HS-27A (cell line): Measurements from ENCODE around the gene DOCK9.

Source experiments
- DNase-seq: peaks from one replicate; pipeline ENCODE4 v3.0.0-alpha.2; 2012; ENCODE audit warnings: low read depth, missing footprints

The DOCK9 gene

GRCh38 chr13:98976941-98977340 is 923 bp downstream of the DOCK9 start:
- no peak for DNase-seq

GRCh38 chr13:98976338-98976737 is 1.5 kb downstream of the DOCK9 start:
- no peak for DNase-seq

GRCh38 chr13:98975822-98976261 is 2.0 kb downstream of the DOCK9 start:
- DNase-seq: no peak

- no peak for DNase-seq
Measured at GRCh38 chr13:98974053-98974452, 3.8 kb downstream of the DOCK9 start.

- DNase-seq: peak; percentile 64
Measured at GRCh38 chr13:98972627-98973026, 5.2 kb downstream of the DOCK9 start.

GRCh38 chr13:98972059-98972458 is 5.8 kb downstream of the DOCK9 start:
- no peak for DNase-seq

- no peak for DNase-seq
Measured at GRCh38 chr13:98970330-98970729, 7.5 kb downstream of the DOCK9 start.

- DNase-seq: no peak
Measured at GRCh38 chr13:98967491-98967890, 10.4 kb downstream of the DOCK9 start.

- no peak for DNase-seq
Measured at GRCh38 chr13:98966019-98966418, 11.8 kb downstream of the DOCK9 start.

- DNase-seq: no peak
Measured at GRCh38 chr13:98965325-98965724, 12.5 kb downstream of the DOCK9 start.

- no peak for DNase-seq
Measured at GRCh38 chr13:98963917-98964316, 13.9 kb downstream of the DOCK9 start.

- DNase-seq: no peak
Measured at GRCh38 chr13:98962901-98963590, 14.8 kb downstream of the DOCK9 start.

- DNase-seq: no peak
Measured at GRCh38 chr13:98961503-98962105, 16.3 kb downstream of the DOCK9 start.

GRCh38 chr13:98960606-98961502 is 17.0 kb downstream of the DOCK9 start:
- DNase-seq: no peak

GRCh38 chr13:98959786-98960605 is 17.9 kb downstream of the DOCK9 start:
- DNase-seq: no peak

GRCh38 chr13:98959291-98959690 is 18.6 kb downstream of the DOCK9 start:
- DNase-seq: no peak

- DNase-seq: no peak
Measured at GRCh38 chr13:98958443-98958794, 19.4 kb downstream of the DOCK9 start.

GRCh38 chr13:98957731-98958442 is 20.0 kb downstream of the DOCK9 start:
- DNase-seq: no peak

GRCh38 chr13:98955336-98955735 is 22.5 kb downstream of the DOCK9 start:
- DNase-seq: no peak

- DNase-seq: no peak
Measured at GRCh38 chr13:98954313-98954712, 23.6 kb downstream of the DOCK9 start.

GRCh38 chr13:98951266-98951665 is 26.6 kb downstream of the DOCK9 start:
- no peak for DNase-seq
